Astrocyte (in vitro differentiated cells and primary cell): Measurements from ENCODE around the gene CETN3.

Experiments
- EZH2 ChIP-seq: IDR thresholded peaks from 2 replicates; pipeline ENCODE4 v1.6.1; 2012; ENCODE audit warnings: mild to moderate bottlenecking, low read length, inconsistent platforms; ENCODE audit not compliant: insufficient read depth
- TF ChIP-seq, protein P1 (sequence below): IDR thresholded peaks from 2 replicates; pipeline ENCODE4 v1.5.1; 2011; ENCODE audit warnings: low read depth, mild to moderate bottlenecking, inconsistent platforms, low read length, moderate library complexity; ENCODE audit not compliant: insufficient read depth

DNA sequence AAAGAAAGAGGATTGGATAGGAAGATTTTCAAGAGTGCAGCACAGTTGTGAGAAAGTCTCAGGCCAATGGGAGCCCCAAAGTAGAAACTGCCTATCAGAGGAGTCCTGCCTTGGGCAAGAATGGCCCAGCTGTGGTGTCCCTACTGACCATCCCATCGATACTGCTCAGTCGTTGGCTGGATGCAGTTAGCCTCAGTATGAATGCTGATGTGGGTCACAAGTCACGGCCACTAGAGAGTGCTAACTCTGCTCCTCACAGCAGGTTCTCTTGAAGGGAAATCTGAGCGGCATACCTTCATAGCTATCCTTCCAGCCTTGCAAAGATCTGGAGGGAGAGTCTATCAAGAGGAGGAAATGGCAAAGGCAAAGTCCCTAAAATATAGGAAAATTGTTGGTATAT lies 11.6 kb upstream of the CETN3 start:
- TF ChIP-seq, protein P1, sequence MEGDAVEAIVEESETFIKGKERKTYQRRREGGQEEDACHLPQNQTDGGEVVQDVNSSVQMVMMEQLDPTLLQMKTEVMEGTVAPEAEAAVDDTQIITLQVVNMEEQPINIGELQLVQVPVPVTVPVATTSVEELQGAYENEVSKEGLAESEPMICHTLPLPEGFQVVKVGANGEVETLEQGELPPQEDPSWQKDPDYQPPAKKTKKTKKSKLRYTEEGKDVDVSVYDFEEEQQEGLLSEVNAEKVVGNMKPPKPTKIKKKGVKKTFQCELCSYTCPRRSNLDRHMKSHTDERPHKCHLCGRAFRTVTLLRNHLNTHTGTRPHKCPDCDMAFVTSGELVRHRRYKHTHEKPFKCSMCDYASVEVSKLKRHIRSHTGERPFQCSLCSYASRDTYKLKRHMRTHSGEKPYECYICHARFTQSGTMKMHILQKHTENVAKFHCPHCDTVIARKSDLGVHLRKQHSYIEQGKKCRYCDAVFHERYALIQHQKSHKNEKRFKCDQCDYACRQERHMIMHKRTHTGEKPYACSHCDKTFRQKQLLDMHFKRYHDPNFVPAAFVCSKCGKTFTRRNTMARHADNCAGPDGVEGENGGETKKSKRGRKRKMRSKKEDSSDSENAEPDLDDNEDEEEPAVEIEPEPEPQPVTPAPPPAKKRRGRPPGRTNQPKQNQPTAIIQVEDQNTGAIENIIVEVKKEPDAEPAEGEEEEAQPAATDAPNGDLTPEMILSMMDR: peak; percentile 3
- no peak for TF ChIP-seq EZH2
